ENCODE data around the gene TMC4.

GRCh38 chr19:54188215-54188871 lies 15.4 kb upstream of the TMC4 start:
- no peak for TF ChIP-seq REST (IDR thresholded peaks at IDR 0.05)
- TF ChIP-seq CTCF (IDR thresholded peaks at IDR 0.05; ENCODE audit: low read depth, low read length, missing input control) = no peak
- TF ChIP-seq NR2F2 (IDR thresholded peaks at IDR 0.05) = no peak
- no peak for TF ChIP-seq SP1 (IDR thresholded peaks at IDR 0.05)
- no peak for TF ChIP-seq EGR1 (IDR thresholded peaks at IDR 0.05; ENCODE audit: low read depth in 2 of 2)
- TF ChIP-seq JUND (IDR thresholded peaks at IDR 0.05) = no peak
- TF ChIP-seq RAD21 (IDR thresholded peaks at IDR 0.05) = no peak
